ENCODE measurements around the gene FZR1.

DNA sequence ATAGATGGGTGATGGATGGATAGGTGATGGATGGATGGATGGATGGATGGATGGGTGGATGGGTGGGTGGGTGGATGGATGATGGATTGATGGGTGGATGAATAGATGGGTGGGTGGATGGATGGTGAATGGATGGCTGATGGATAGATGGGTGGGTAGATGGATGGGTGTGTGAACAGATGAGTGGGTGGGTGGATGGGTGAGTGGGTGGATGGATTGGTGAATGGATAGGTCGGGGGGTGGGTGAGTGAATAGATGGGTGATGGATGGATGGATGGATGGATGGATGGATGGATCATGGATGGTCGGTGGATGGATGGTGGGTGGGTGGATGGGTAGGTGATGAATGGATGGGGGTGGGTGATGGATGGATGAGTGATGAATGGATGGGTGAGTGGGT lies 29.3 kb upstream of the FZR1 start:
- TF ChIP-seq, protein P1, sequence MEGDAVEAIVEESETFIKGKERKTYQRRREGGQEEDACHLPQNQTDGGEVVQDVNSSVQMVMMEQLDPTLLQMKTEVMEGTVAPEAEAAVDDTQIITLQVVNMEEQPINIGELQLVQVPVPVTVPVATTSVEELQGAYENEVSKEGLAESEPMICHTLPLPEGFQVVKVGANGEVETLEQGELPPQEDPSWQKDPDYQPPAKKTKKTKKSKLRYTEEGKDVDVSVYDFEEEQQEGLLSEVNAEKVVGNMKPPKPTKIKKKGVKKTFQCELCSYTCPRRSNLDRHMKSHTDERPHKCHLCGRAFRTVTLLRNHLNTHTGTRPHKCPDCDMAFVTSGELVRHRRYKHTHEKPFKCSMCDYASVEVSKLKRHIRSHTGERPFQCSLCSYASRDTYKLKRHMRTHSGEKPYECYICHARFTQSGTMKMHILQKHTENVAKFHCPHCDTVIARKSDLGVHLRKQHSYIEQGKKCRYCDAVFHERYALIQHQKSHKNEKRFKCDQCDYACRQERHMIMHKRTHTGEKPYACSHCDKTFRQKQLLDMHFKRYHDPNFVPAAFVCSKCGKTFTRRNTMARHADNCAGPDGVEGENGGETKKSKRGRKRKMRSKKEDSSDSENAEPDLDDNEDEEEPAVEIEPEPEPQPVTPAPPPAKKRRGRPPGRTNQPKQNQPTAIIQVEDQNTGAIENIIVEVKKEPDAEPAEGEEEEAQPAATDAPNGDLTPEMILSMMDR (IDR thresholded peaks at IDR 0.05): no peak
- no peak for TF ChIP-seq EP300 (IDR thresholded peaks at IDR 0.05; ENCODE audit: low read depth)
- no peak for TF ChIP-seq POLR2AphosphoS5 (IDR thresholded peaks at IDR 0.05)

Measured in transverse colon (tissue), 4 donors.